Osteocyte (in vitro differentiated cells): ENCODE results near the gene DNAH5. TPM values are rescaled to one million over a fixed set of nuclear protein-coding genes. Genes with fewer than 3 reads are reported as not detected.

Source experiments
- DNase-seq: peaks from one replicate; pipeline ENCODE4 v3.0.0; 2021; ENCODE audit warnings: mixed read lengths; ENCODE audit not compliant: unreplicated experiment; ENCODE audit errors: extremely low spot score
- H3K27ac Mint-ChIP-seq: one replicate; pipeline ENCODE4 v1.8.0; 2021; ENCODE audit warnings: mild to moderate bottlenecking, mixed read lengths; ENCODE audit not compliant: unreplicated experiment
- H3K27me3 Mint-ChIP-seq: one replicate; pipeline ENCODE4 v1.8.0; 2021; ENCODE audit warnings: mixed read lengths; ENCODE audit not compliant: unreplicated experiment
- H3K36me3 Mint-ChIP-seq: one replicate; pipeline ENCODE4 v1.8.0; 2021; ENCODE audit warnings: mixed read lengths; ENCODE audit not compliant: unreplicated experiment
- H3K4me1 Mint-ChIP-seq: one replicate; pipeline ENCODE4 v1.8.0; 2021; ENCODE audit warnings: mixed read lengths; ENCODE audit not compliant: unreplicated experiment
- H3K4me3 Mint-ChIP-seq: one replicate; pipeline ENCODE4 v1.8.0; 2021; ENCODE audit warnings: mild to moderate bottlenecking, moderate library complexity, mixed read lengths; ENCODE audit not compliant: unreplicated experiment
- H3K9me3 Mint-ChIP-seq: one replicate; pipeline ENCODE4 v1.8.0; 2021; ENCODE audit warnings: mixed read lengths; ENCODE audit not compliant: unreplicated experiment
- total RNA-seq: library from RNA; stranded (reverse); gene quantifications from 2 replicates; pipeline ENCODE4 v1.2.1, GENCODE V29; 2021
- TF ChIP-seq, protein P1 (sequence below): fragments of 200-600 bp; sonication (generic); IDR thresholded peaks from 2 replicates; pipeline ENCODE4 v1.5.0; 2021; ENCODE audit warnings: antibody characterized with exemption, mild to moderate bottlenecking, moderate library complexity

The DNAH5 gene
- total RNA-seq, 1 donor from 2014 or later = 0.21 TPM

DNA sequence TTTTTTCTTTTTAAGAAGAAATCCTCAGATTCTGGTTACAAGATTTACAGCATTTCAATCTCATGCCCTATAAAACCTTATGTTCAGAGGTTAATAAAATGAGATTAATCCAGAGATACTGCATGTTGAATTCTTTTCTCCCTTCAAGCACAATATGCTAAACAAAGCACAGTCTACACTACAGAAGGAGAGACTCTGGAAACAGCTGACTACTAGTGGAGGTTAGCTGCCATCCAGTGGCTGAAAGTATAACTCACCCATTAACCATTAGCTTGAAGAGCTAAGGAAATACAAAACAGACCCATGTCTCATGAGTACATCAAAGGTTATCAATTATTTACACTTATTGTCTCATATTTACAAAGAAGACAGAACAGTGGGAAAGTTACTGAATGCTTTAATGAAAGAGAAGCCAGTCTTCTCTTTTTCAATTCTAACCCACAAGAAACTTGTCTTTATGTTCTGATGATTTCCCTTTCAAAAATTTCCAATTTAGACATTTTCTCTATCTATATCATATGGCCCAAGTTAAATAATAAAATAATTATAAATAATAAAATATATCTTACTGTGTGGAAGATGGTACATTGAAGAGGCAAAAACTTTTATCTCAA is 12.7 kb upstream of the DNAH5 start:
- no peaks in the 10 kb centered on the region for H3K9me3 Mint-ChIP-seq
- no peak for DNase-seq
- H3K27me3 Mint-ChIP-seq = peaks cover 42% of the 10 kb centered on the region
- H3K27ac Mint-ChIP-seq = no peak overlapping the region
- H3K36me3 Mint-ChIP-seq = no peaks in the 10 kb centered on the region
- TF ChIP-seq, protein P1, sequence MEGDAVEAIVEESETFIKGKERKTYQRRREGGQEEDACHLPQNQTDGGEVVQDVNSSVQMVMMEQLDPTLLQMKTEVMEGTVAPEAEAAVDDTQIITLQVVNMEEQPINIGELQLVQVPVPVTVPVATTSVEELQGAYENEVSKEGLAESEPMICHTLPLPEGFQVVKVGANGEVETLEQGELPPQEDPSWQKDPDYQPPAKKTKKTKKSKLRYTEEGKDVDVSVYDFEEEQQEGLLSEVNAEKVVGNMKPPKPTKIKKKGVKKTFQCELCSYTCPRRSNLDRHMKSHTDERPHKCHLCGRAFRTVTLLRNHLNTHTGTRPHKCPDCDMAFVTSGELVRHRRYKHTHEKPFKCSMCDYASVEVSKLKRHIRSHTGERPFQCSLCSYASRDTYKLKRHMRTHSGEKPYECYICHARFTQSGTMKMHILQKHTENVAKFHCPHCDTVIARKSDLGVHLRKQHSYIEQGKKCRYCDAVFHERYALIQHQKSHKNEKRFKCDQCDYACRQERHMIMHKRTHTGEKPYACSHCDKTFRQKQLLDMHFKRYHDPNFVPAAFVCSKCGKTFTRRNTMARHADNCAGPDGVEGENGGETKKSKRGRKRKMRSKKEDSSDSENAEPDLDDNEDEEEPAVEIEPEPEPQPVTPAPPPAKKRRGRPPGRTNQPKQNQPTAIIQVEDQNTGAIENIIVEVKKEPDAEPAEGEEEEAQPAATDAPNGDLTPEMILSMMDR = peak; percentile 77
- H3K4me1 Mint-ChIP-seq = no peaks in the 10 kb centered on the region
- no peak overlapping the region for H3K4me3 Mint-ChIP-seq

DNA sequence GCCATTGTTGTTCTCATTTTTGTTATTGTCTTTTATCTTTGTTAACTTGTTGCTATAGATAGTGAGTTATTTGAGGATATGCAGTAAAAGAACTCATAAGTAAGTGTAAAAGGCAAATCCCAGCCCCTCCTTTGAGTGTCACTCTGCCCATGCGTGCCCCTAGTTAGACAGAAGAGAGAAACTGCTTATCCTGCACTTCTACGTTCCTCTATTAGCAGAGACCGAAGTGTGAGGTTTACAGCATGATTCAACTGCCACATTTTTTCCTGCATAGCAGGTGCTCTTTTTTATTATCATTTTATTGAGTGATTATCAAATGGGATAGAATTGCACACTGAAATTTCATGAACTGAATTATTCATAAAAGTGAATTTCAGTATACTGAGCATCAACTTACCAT is 12.0 kb upstream of the DNAH5 start:
- Mint-ChIP-seq H3K4me3 (no peak overlapping the region), H3K9me3 (no peaks in the 10 kb centered on the region), H3K27ac (no peak overlapping the region), H3K27me3 (peaks cover 49% of the 10 kb centered on the region), H3K4me1 (no peaks in the 10 kb centered on the region), H3K36me3 (no peaks in the 10 kb centered on the region)
- TF ChIP-seq, protein P1 = no peak
- no peak for DNase-seq

DNA sequence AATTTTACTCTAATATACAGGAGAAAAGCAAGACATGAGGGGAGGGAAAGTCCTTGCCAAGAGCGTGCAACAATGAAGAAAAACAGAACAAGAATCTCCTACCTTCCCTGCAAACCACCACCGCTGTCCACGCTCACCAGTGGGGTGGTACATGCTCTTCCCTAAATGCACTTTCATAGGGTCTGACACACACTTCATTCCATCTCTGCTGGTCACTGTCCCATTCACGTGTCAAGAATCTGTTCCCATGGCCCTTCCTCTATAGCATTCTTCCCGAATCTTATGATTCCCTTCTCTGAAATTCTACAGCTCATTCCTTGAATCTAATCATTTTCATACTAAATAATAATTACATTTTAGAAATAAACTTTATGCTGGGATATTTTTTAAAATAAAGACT is 11.4 kb upstream of the DNAH5 start:
- Mint-ChIP-seq H3K27ac (no peak overlapping the region), H3K4me3 (no peak overlapping the region), H3K9me3 (no peaks in the 10 kb centered on the region), H3K4me1 (no peaks in the 10 kb centered on the region), H3K36me3 (no peaks in the 10 kb centered on the region), H3K27me3 (peaks cover 52% of the 10 kb centered on the region)
- no peak for DNase-seq
- TF ChIP-seq, protein P1 = no peak

DNA sequence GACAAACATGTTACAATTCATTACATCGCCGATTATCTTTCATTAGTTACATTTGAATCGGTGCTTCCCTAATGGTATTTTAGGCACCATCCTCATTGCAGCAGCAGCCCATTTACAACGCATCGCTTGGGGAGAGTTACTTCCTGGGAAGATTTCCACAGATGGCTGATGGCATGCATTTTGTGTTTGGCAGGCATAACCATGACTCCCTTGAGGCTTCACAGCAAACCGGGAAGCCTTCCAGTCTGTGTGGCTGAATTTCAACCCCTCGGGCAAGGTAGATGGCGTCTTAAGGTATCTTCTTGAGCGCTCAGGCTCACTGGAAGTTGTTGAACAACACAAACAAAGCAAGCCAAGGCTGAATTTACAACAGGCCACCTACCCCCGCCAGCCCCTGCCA is 1.6 kb upstream of the DNAH5 start:
- Mint-ChIP-seq H3K4me3 (no peak overlapping the region), H3K36me3 (no peaks in the 10 kb centered on the region), H3K9me3 (no peaks in the 10 kb centered on the region), H3K27me3 (peaks cover 38% of the 10 kb centered on the region), H3K4me1 (no peaks in the 10 kb centered on the region), H3K27ac (no peak overlapping the region)
- DNase-seq = no peak
- TF ChIP-seq, protein P1 = no peak

DNA sequence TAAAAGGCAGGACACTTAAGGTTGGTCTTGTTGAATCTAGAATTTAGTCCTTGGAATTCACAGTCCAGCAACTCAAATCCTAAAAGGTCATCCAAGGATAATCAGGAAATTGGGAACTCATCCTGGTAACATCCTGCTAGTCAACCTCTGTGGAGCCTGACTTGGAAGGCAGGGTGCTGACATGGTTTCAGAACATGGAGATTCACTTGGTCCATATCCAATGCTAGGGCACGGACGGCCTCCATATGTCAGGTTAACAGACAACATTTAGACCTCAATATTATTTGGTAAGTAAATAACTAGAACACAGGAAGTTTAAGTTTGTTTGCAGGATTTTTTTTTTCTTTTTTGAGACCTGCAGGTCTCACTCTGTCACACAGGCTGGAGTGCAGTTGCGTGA is 783 bp upstream of the DNAH5 start:
- no peaks in the 10 kb centered on the region for H3K9me3 Mint-ChIP-seq
- no peak overlapping the region for H3K27ac Mint-ChIP-seq
- no peaks in the 10 kb centered on the region for H3K4me1 Mint-ChIP-seq
- TF ChIP-seq, protein P1 = no peak
- no peak overlapping the region for H3K4me3 Mint-ChIP-seq
- H3K36me3 Mint-ChIP-seq = no peaks in the 10 kb centered on the region
- DNase-seq = no peak
- peaks cover 40% of the 10 kb centered on the region for H3K27me3 Mint-ChIP-seq
